Fibroblast of lung (primary cell): ENCODE data around the gene CFB. TPM values are rescaled to one million over a fixed set of nuclear protein-coding genes. Genes with fewer than 3 reads are reported as not detected.

Experiments
- DNase-seq, 2 donors: peaks; one replicate each; pipeline versions ENCODE4 v3.0.0 to v3.0.0-alpha.2; 2010; ENCODE audit warnings: low read depth in 2 of 2
- H2AFZ ChIP-seq: 2 replicates; pipeline ENCODE4 v1.5.1; 2012; ENCODE audit warnings: low read length, control low read depth, inconsistent platforms
- H3K27ac ChIP-seq: 2 replicates; pipeline ENCODE4 v1.5.1; 2011; ENCODE audit warnings: low read length, control low read depth; ENCODE audit not compliant: insufficient read depth
- H3K27me3 ChIP-seq: 2 replicates; pipeline ENCODE4 v1.5.1; 2011; ENCODE audit warnings: mild to moderate bottlenecking, low read length; ENCODE audit not compliant: control insufficient read depth, insufficient read depth
- H3K36me3 ChIP-seq: 2 replicates; pipeline ENCODE4 v1.5.1; 2011; ENCODE audit warnings: low read length; ENCODE audit not compliant: control insufficient read depth, insufficient read depth
- H3K4me1 ChIP-seq: 2 replicates; pipeline ENCODE4 v1.5.1; 2011; ENCODE audit warnings: low read length; ENCODE audit not compliant: control insufficient read depth, insufficient read depth; ENCODE audit errors: extremely low read depth
- H3K4me2 ChIP-seq: 2 replicates; pipeline ENCODE4 v1.5.1; 2011; ENCODE audit warnings: low read length, control low read depth; ENCODE audit not compliant: insufficient read depth; ENCODE audit errors: extremely low read depth
- H3K4me3 ChIP-seq, 4 experiments: fragments of 200-600 bp in 1 of 4; sonication (generic) in 1 of 4; replicated peaks in 1 of 4; 2 replicates each; pipeline ENCODE4 v1.5.1; 2011 to 2016; ENCODE audit warnings: low read length in 4 of 4, low read depth in 3 of 4, mild to moderate bottlenecking in 3 of 4, control low read depth in 2 of 4, inconsistent platforms in 1 of 4, mixed read lengths in 1 of 4; ENCODE audit not compliant: insufficient read depth in 1 of 4; ENCODE audit errors: control extremely low read depth in 1 of 4
- H3K79me2 ChIP-seq: 2 replicates; pipeline ENCODE4 v1.5.1; 2012; ENCODE audit warnings: mild to moderate bottlenecking, low read length, inconsistent platforms; ENCODE audit not compliant: control insufficient read depth, insufficient read depth
- H3K9ac ChIP-seq: 2 replicates; pipeline ENCODE4 v1.5.1; 2011; ENCODE audit warnings: mild to moderate bottlenecking, low read length, control low read depth; ENCODE audit not compliant: insufficient read depth
- H3K9me3 ChIP-seq: 2 replicates; pipeline ENCODE4 v1.5.1; 2012; ENCODE audit warnings: low read depth, low read length; ENCODE audit not compliant: control insufficient read depth, insufficient read depth
- H4K20me1 ChIP-seq: 2 replicates; pipeline ENCODE4 v1.5.1; 2011; ENCODE audit warnings: low read length; ENCODE audit not compliant: control insufficient read depth, insufficient read depth; ENCODE audit errors: extremely low read depth
- EZH2 ChIP-seq: IDR thresholded peaks from 2 replicates; pipeline ENCODE4 v1.5.1; 2012; ENCODE audit warnings: low read length, control low read depth, mild to moderate bottlenecking; ENCODE audit errors: missing control alignments
- polyA plus RNA-seq, 2 donors: library from polyadenylated mRNA; depleted of rRNA in 1 of 2; stranded (reverse) in 1 of 2; unstranded in 1 of 2; fragments of >200 nt; gene quantifications; 2 replicates each; pipeline ENCODE4 v1.2.1, GENCODE V29; 2011 to 2012; ENCODE audit warnings: missing spikeins in 1 of 2
- total RNA-seq: library from RNA; depleted of rRNA; stranded (reverse); fragments of >200 nt; gene quantifications from 2 replicates; pipeline ENCODE4 v1.2.1, GENCODE V29; 2014
- TF ChIP-seq, protein P1 (sequence below), 2 donors: IDR thresholded peaks in 1 of 2; conservative IDR thresholded peaks in 1 of 2; 1 replicate in 1 of 2; 2 replicates in 1 of 2; pipeline ENCODE4 v1.5.1; 2011 to 2012; ENCODE audit warnings: low read length in 2 of 2, control low read depth in 1 of 2, inconsistent platforms in 1 of 2, low read depth in 1 of 2, mild to moderate bottlenecking in 1 of 2

The CFB gene
- total and polyA plus RNA-seq, 2 donors (not counting 1 experiment from before 2014, with no cell fraction given), result 21.7 to 62.9 TPM

DNA sequence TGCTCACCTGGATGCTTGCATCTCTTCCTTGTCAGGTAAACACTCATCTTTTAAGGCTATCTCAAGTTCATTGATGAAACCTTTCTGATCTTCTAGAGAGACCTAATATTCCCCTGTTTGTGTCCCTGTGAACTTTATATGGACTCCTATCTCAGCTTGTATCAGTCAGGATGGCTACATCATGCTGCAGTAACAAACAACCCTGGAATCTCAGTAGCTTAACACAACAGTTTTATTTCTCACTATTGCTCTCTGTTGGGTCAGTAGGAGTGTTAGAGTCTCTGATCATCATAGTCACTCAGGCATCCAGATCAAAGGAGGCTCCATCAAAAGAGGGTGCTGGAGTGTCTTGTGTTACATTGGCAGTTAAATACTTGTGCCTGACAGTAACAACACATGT is 30.5 kb upstream of the CFB start:
- Histone ChIP-seq H3K27me3 (no peaks in the 10 kb centered on the region), H3K27ac (no peak overlapping the region), H3K9me3 (no peaks in the 10 kb centered on the region), H3K4me1 (peaks cover 3% of the 10 kb centered on the region), H3K36me3 (no peaks in the 10 kb centered on the region), H4K20me1 (no peaks in the 10 kb centered on the region), H3K4me3 (no peak overlapping the region), H3K79me2 (no peaks in the 10 kb centered on the region), H3K9ac (no peak overlapping the region), H3K4me2 (no peak overlapping the region), H2AFZ (no peak overlapping the region)
- DNase-seq, result no peak
- TF ChIP-seq, protein P1, sequence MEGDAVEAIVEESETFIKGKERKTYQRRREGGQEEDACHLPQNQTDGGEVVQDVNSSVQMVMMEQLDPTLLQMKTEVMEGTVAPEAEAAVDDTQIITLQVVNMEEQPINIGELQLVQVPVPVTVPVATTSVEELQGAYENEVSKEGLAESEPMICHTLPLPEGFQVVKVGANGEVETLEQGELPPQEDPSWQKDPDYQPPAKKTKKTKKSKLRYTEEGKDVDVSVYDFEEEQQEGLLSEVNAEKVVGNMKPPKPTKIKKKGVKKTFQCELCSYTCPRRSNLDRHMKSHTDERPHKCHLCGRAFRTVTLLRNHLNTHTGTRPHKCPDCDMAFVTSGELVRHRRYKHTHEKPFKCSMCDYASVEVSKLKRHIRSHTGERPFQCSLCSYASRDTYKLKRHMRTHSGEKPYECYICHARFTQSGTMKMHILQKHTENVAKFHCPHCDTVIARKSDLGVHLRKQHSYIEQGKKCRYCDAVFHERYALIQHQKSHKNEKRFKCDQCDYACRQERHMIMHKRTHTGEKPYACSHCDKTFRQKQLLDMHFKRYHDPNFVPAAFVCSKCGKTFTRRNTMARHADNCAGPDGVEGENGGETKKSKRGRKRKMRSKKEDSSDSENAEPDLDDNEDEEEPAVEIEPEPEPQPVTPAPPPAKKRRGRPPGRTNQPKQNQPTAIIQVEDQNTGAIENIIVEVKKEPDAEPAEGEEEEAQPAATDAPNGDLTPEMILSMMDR (conservative IDR thresholded peaks at IDR 0.05 in 1 of 2, IDR thresholded peaks at IDR 0.05 in 1 of 2; ENCODE audit: low read depth in 1 of 2, low read length in 2 of 2), result no peak
- no peak for TF ChIP-seq EZH2

- Histone ChIP-seq H3K4me3 (no peak overlapping the region), H3K27me3 (no peaks in the 10 kb centered on the region), H3K36me3 (no peaks in the 10 kb centered on the region), H3K9me3 (no peaks in the 10 kb centered on the region), H3K27ac (no peak overlapping the region), H3K79me2 (no peaks in the 10 kb centered on the region), H3K9ac (no peak overlapping the region), H2AFZ (no peak overlapping the region), H4K20me1 (no peaks in the 10 kb centered on the region), H3K4me1 (peaks cover 3% of the 10 kb centered on the region), H3K4me2 (no peak overlapping the region)
- no peak for DNase-seq
- TF ChIP-seq EZH2, result no peak
- TF ChIP-seq, protein P1 (conservative IDR thresholded peaks at IDR 0.05 in 1 of 2, IDR thresholded peaks at IDR 0.05 in 1 of 2; ENCODE audit: low read depth in 1 of 2, low read length in 2 of 2), result no peak
Measured at GRCh38 chr6:31915756-31916155, 30.1 kb upstream of the CFB start.

DNA sequence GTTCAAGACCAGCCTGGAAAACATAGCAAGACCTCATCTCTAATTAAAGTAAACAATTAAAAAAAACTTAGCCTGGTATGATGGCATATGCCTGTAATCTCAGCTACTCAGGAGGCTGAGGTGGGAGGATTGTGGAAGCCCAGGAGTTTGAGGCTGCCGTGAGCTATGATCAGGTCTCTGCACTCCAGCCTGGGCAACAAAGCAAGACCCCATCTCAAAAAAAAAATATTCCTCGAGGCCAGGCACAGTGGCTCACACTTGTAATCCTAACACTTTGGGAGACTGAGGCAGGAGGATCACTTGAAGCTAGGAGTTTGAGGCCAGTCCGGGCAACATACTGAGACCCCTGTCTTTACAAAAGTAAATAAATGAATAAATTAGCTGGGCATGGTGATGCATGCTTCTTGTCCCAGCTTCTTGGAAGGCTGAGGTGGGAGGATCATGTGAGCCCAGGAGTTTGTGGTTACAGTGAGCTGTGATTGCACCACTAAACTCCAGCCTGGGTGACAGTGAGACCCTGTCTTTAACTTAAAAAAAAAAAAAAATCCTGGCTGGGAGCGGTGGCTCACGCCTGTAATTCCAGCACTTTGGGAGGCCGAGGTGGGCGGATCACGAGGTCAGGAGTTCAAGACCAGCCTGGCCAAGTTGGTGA is 27.7 kb upstream of the CFB start:
- Histone ChIP-seq H3K4me1 (no peaks in the 10 kb centered on the region), H3K27me3 (no peaks in the 10 kb centered on the region), H3K27ac (no peak overlapping the region), H2AFZ (no peak overlapping the region), H4K20me1 (no peaks in the 10 kb centered on the region), H3K36me3 (no peaks in the 10 kb centered on the region), H3K4me2 (no peak overlapping the region), H3K4me3 (no peak overlapping the region), H3K79me2 (no peaks in the 10 kb centered on the region), H3K9me3 (no peaks in the 10 kb centered on the region), H3K9ac (no peak overlapping the region)
- DNase-seq, result no peak
- TF ChIP-seq EZH2, result no peak
- TF ChIP-seq, protein P1 (conservative IDR thresholded peaks at IDR 0.05 in 1 of 2, IDR thresholded peaks at IDR 0.05 in 1 of 2; ENCODE audit: low read depth in 1 of 2, low read length in 2 of 2), result no peak
